SU-DHL-6 (cell line): ENCODE data around the gene PLRG1.

ENCODE experiments used
- H2AFZ ChIP-seq: fragments of 200-600 bp; sonication (generic); 2 replicates; pipeline ENCODE4 v1.6.1; 2014; ENCODE audit warnings: low read depth, mild to moderate bottlenecking, moderate library complexity, mixed read lengths, antibody characterized with exemption, low read length; ENCODE audit not compliant: severe bottlenecking
- H3F3A ChIP-seq: fragments of 200-600 bp; shearing (Covaris generic); 2 replicates; pipeline ENCODE4 v1.6.0; 2016; ENCODE audit warnings: antibody characterized with exemption, mild to moderate bottlenecking; ENCODE audit not compliant: insufficient read depth
- H3K27ac ChIP-seq: fragments of 200-600 bp; sonication (generic); 2 replicates; pipeline ENCODE4 v1.5.1; 2016; ENCODE audit warnings: low read depth, mild to moderate bottlenecking, low read length, moderate library complexity, mixed read lengths
- H3K27me3 ChIP-seq: fragments of 200-600 bp; sonication (generic), shearing (Covaris generic); 2 replicates; pipeline ENCODE4 v1.6.0; 2014; ENCODE audit warnings: mild to moderate bottlenecking, low read length
- H3K36me3 ChIP-seq: fragments of 200-600 bp; sonication (generic); 2 replicates; pipeline ENCODE4 v1.6.1; 2014; ENCODE audit warnings: mild to moderate bottlenecking, low read length, mixed read lengths
- H3K4me2 ChIP-seq: fragments of 300-600, 200-600 bp; shearing (Covaris generic), sonication (generic); 2 replicates; pipeline ENCODE4 v1.6.0; 2014; ENCODE audit warnings: low read length, low read depth, mild to moderate bottlenecking; ENCODE audit not compliant: poor library complexity, severe bottlenecking
- H3K4me3 ChIP-seq: fragments of 200-600 bp; sonication (generic); 2 replicates; pipeline ENCODE4 v1.5.1; 2014; ENCODE audit warnings: antibody characterized with exemption, low read length, mild to moderate bottlenecking, mixed read lengths; ENCODE audit not compliant: insufficient read depth, poor library complexity, severe bottlenecking
- H3K79me2 ChIP-seq: fragments of 200-600 bp; sonication (generic); 2 replicates; pipeline ENCODE4 v1.6.1; 2014; ENCODE audit warnings: mild to moderate bottlenecking, low read length, moderate library complexity; ENCODE audit not compliant: insufficient read depth
- H3K9ac ChIP-seq: fragments of 200-600 bp; sonication (generic); 2 replicates; pipeline ENCODE4 v1.7.0; 2014; ENCODE audit warnings: mild to moderate bottlenecking, low read length
- H3K9me2 ChIP-seq: fragments of 200-600 bp; sonication (generic); replicated peaks from 2 replicates; pipeline ENCODE4 v1.6.1; 2014; ENCODE audit warnings: low read length; ENCODE audit not compliant: insufficient read depth
- H3K9me3 ChIP-seq: fragments of 200-600 bp; sonication (generic); 2 replicates; pipeline ENCODE4 v1.6.1; 2014; ENCODE audit warnings: low read length, mixed read lengths; ENCODE audit not compliant: insufficient read depth
- H4K20me1 ChIP-seq: fragments of 200-600 bp; sonication (generic); 2 replicates; pipeline ENCODE4 v1.6.1; 2014; ENCODE audit warnings: low read depth, mild to moderate bottlenecking, antibody characterized with exemption, low read length, moderate library complexity, mixed read lengths
- EZH2phosphoT487 ChIP-seq: fragments of 200-600 bp; sonication (generic), shearing (Covaris generic); conservative IDR thresholded peaks from 2 replicates; pipeline ENCODE4 v1.6.1; 2018; ENCODE audit warnings: mild to moderate bottlenecking, antibody characterized with exemption, low read length, moderate library complexity, mixed read lengths
- TF ChIP-seq, protein P1 (sequence below): fragments of 200-600 bp; sonication (generic); IDR thresholded peaks from one replicate; pipeline ENCODE4 v1.5.1; 2017; ENCODE audit warnings: antibody characterized with exemption, mild to moderate bottlenecking, low read length, moderate library complexity; ENCODE audit not compliant: insufficient read depth, poor library complexity, severe bottlenecking

Gene PLRG1

DNA sequence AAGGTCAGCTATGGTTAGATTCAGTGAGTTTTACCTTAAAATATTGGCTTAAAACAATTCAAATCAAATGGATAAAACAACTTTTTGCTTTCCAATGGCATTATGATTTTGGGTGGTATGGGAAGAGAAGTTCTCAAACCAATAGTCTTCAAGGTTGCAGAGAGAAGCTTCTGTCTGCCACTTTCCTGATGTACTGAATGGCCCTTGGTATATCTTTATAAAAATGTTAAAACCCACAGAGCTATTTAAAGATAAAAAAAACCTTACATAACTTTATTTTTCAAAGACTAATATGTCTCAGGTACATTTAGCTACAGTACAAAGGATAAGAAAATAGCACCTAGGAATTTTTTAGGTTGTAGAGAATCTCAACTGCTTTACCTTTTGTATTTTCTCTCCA lies 33.5 kb upstream of the PLRG1 start:
- H3K4me2 ChIP-seq: no peak overlapping the region
- H3F3A ChIP-seq: no peaks in the 10 kb centered on the region
- no peaks in the 10 kb centered on the region for H3K9me2 ChIP-seq
- no peaks in the 10 kb centered on the region for H3K9me3 ChIP-seq
- no peak overlapping the region for H3K4me3 ChIP-seq
- no peaks in the 10 kb centered on the region for H3K27me3 ChIP-seq
- no peaks in the 10 kb centered on the region for H4K20me1 ChIP-seq
- TF ChIP-seq, protein P1, sequence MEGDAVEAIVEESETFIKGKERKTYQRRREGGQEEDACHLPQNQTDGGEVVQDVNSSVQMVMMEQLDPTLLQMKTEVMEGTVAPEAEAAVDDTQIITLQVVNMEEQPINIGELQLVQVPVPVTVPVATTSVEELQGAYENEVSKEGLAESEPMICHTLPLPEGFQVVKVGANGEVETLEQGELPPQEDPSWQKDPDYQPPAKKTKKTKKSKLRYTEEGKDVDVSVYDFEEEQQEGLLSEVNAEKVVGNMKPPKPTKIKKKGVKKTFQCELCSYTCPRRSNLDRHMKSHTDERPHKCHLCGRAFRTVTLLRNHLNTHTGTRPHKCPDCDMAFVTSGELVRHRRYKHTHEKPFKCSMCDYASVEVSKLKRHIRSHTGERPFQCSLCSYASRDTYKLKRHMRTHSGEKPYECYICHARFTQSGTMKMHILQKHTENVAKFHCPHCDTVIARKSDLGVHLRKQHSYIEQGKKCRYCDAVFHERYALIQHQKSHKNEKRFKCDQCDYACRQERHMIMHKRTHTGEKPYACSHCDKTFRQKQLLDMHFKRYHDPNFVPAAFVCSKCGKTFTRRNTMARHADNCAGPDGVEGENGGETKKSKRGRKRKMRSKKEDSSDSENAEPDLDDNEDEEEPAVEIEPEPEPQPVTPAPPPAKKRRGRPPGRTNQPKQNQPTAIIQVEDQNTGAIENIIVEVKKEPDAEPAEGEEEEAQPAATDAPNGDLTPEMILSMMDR: no peak
- no peak for TF ChIP-seq EZH2phosphoT487
- no peak overlapping the region for H3K9ac ChIP-seq
- H3K27ac ChIP-seq: no peak overlapping the region
- H3K36me3 ChIP-seq: no peaks in the 10 kb centered on the region
- no peaks in the 10 kb centered on the region for H3K79me2 ChIP-seq
- no peak overlapping the region for H2AFZ ChIP-seq

DNA sequence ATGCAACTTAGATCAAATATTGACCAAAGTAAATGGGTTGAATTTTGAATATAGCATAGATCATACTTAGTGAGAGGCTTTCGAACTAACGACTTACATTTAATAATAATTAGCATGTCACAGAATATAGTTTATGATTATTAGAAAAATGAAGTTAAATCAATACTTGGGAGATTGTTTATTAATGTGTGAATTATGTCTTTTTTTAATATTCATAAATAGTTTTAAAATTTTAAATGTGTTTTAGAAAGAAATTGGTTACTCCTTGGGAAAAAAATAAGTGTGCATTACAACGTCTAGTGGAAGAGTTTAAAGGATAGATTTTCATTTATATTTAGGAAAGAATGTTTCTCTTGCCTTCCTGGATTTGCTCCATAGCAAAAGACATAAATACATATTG lies 33.0 kb upstream of the PLRG1 start:
- Histone ChIP-seq H3K9me2 (no peaks in the 10 kb centered on the region), H4K20me1 (no peaks in the 10 kb centered on the region), H3K9ac (no peak overlapping the region), H2AFZ (no peak overlapping the region), H3K27ac (no peak overlapping the region), H3K9me3 (no peaks in the 10 kb centered on the region), H3K27me3 (no peaks in the 10 kb centered on the region), H3K4me3 (no peak overlapping the region), H3F3A (no peaks in the 10 kb centered on the region), H3K79me2 (no peaks in the 10 kb centered on the region), H3K36me3 (no peaks in the 10 kb centered on the region), H3K4me2 (no peak overlapping the region)
- TF ChIP-seq EZH2phosphoT487: no peak
- TF ChIP-seq, protein P1: no peak

DNA sequence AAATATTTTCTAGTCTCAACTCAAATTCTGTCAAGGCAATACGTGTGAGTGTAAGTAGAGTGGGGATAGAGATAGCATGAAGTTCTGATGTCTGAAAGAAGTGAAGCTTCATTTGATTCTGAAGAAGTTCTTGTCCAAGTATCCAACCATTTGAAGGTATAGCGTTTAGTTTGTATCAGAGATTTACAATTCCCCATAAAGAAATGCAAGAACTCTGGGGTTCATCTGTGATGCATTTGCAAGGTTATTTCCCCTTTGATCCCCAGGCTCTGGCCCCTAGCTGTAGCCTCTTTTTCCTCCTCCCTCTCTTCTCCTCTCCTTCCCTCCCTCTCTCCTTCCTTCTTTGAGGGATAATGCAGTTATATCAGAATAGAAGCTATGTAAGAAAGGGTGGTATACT lies 32.5 kb upstream of the PLRG1 start:
- Histone ChIP-seq H3K4me2 (no peak overlapping the region), H3K36me3 (no peaks in the 10 kb centered on the region), H3K79me2 (no peaks in the 10 kb centered on the region), H3K9ac (no peak overlapping the region), H3K27ac (no peak overlapping the region), H3K27me3 (no peaks in the 10 kb centered on the region), H3K9me3 (no peaks in the 10 kb centered on the region), H3K4me3 (no peak overlapping the region), H3K9me2 (no peaks in the 10 kb centered on the region), H2AFZ (no peak overlapping the region), H3F3A (no peaks in the 10 kb centered on the region), H4K20me1 (no peaks in the 10 kb centered on the region)
- TF ChIP-seq, protein P1: no peak
- no peak for TF ChIP-seq EZH2phosphoT487

DNA sequence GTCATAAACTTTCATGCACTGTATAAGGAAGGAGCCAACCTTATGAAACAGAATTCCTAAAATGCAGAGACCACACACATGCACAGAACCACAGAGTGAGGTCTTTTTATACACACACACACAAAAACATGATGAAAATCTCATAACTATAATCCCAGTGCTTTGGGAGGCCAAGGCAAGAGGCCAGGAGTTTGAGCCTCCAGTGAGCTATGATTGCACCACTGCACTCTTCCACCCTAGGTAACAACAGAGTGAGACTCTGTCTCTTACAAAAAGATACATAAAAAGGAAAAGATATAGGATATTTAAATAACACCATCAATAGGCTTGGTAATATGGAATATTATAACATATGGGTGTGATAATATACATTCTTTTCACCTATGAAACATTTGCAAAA lies 29.7 kb upstream of the PLRG1 start:
- no peak overlapping the region for H3K9ac ChIP-seq
- H4K20me1 ChIP-seq: no peaks in the 10 kb centered on the region
- H3K4me3 ChIP-seq: no peak overlapping the region
- H3K9me2 ChIP-seq: no peaks in the 10 kb centered on the region
- H3K9me3 ChIP-seq: no peaks in the 10 kb centered on the region
- H3F3A ChIP-seq: no peaks in the 10 kb centered on the region
- H3K27me3 ChIP-seq: no peaks in the 10 kb centered on the region
- TF ChIP-seq EZH2phosphoT487: no peak
- TF ChIP-seq, protein P1: no peak
- no peaks in the 10 kb centered on the region for H3K79me2 ChIP-seq
- H3K27ac ChIP-seq: no peak overlapping the region
- H3K36me3 ChIP-seq: no peaks in the 10 kb centered on the region
- no peak overlapping the region for H3K4me2 ChIP-seq
- no peak overlapping the region for H2AFZ ChIP-seq
